Brain microvascular endothelial cell (primary cell): ENCODE results near the gene NTM.
A peak's percentile ranks its signal among the peaks of the same experiment; 100 is the strongest.

Experiments
- DNase-seq: peaks from one replicate; pipeline ENCODE4 v3.0.0-alpha.2; 2020
- H3K27ac ChIP-seq: fragments of 250-450 bp; sonication (Bioruptor Pico); 2 replicates; pipeline ENCODE4 v1.5.1; 2020; ENCODE audit warnings: mild to moderate bottlenecking, moderate library complexity
- H3K27me3 ChIP-seq: fragments of 250-450 bp; sonication (Bioruptor Pico); replicated peaks from 2 replicates; pipeline ENCODE4 v1.5.1; 2020; ENCODE audit warnings: mild to moderate bottlenecking
- H3K36me3 ChIP-seq: fragments of 250-450 bp; sonication (Bioruptor Pico); replicated peaks from 2 replicates; pipeline ENCODE4 v1.5.1; 2020; ENCODE audit warnings: mild to moderate bottlenecking
- H3K4me3 ChIP-seq: 2 replicates; pipeline ENCODE4 v1.5.1; 2011; ENCODE audit warnings: low read depth, mild to moderate bottlenecking, control low read depth, low read length, moderate library complexity
- in situ Hi-C: cut with HindIII; loops from 2 replicates; pipeline ENCODE4 v1.10.0; 2017; ENCODE audit warnings: low sequenced_read_pairs, low pct_ligation_motif_present
- TF ChIP-seq, protein P1 (sequence below): IDR thresholded peaks from 2 replicates; pipeline ENCODE4 v1.5.1; 2011; ENCODE audit warnings: low read depth, mild to moderate bottlenecking, moderate library complexity, low read length, control low read depth, inconsistent platforms; ENCODE audit errors: missing control alignments

Gene NTM

DNA sequence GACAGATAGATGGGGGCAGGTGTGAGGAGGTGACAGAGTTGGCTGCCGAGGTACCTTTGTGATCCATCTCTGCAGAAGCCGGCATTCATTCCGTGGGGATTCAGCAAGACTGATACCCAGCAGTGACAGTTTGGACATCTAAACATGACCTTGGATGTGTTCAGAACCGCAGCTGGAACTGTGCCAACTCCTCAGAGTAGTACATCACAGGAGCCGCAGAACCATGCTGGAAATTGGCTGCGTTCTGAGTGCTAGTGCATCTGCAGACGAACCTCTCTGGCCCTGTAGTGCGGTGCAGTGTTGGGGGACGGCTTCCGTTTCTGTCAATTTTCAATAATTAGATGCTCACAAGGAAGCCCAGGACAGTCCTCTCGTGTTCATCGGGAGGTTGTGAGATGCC, 772.1 kb downstream of the NTM start:
- TF ChIP-seq, protein P1, sequence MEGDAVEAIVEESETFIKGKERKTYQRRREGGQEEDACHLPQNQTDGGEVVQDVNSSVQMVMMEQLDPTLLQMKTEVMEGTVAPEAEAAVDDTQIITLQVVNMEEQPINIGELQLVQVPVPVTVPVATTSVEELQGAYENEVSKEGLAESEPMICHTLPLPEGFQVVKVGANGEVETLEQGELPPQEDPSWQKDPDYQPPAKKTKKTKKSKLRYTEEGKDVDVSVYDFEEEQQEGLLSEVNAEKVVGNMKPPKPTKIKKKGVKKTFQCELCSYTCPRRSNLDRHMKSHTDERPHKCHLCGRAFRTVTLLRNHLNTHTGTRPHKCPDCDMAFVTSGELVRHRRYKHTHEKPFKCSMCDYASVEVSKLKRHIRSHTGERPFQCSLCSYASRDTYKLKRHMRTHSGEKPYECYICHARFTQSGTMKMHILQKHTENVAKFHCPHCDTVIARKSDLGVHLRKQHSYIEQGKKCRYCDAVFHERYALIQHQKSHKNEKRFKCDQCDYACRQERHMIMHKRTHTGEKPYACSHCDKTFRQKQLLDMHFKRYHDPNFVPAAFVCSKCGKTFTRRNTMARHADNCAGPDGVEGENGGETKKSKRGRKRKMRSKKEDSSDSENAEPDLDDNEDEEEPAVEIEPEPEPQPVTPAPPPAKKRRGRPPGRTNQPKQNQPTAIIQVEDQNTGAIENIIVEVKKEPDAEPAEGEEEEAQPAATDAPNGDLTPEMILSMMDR, result no peak
- H3K4me3 ChIP-seq, result no peak overlapping the region
- H3K27ac ChIP-seq, result no peak overlapping the region
- H3K36me3 ChIP-seq, result no peaks in the 10 kb centered on the region
- no peaks in the 10 kb centered on the region for H3K27me3 ChIP-seq
- no peak for DNase-seq
- in situ Hi-C loops, result no loop called here

DNA sequence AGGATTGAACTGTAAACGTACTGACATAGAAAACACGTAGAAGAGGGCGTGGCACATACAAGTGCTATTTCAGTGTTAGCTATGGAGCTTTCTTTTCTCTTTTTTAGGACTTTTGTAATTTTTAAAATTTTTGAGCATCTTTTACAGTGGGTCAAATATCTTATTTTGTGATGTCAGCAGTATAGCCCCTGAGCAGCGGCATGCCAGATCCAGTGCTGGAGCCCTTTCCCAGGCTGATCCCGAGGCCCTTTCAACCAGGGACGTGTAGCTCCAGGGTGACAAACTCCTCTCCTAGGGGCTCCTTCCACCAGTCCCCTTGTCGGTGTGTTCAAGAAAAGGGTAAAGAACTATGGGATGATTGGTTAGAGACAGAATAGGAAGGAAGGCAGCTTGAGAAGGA, 777.0 kb downstream of the NTM start:
- Histone ChIP-seq H3K4me3 (no peak overlapping the region), H3K36me3 (no peaks in the 10 kb centered on the region), H3K27me3 (no peaks in the 10 kb centered on the region), H3K27ac (no peak overlapping the region)
- TF ChIP-seq, protein P1, result no peak
- in situ Hi-C loops, result no loop called here
- DNase-seq, result no peak

DNA sequence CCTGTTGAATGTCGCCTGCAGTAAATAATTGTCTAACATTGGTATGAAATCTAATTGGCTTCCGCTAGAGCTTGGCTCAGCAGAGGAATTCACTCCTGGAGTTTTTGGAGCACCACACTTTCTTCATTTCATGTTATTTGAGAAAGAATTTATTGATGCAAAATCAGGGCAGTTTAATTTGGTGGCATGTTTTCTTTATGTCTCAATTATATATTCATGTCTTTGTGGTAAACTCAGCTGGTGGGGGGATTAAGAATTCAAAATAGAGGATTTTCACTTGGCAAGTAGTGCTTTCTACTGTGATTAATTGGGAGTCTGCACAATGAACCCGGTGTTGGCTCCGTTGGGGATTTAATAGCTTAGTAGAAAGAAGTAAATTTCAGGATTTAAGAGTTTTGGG, 784.4 kb downstream of the NTM start:
- TF ChIP-seq, protein P1, result no peak
- H3K4me3 ChIP-seq, result no peak overlapping the region
- DNase-seq, result no peak
- no peaks in the 10 kb centered on the region for H3K27me3 ChIP-seq
- H3K27ac ChIP-seq, result no peak overlapping the region
- in situ Hi-C loops, result no loop called here
- no peaks in the 10 kb centered on the region for H3K36me3 ChIP-seq

DNA sequence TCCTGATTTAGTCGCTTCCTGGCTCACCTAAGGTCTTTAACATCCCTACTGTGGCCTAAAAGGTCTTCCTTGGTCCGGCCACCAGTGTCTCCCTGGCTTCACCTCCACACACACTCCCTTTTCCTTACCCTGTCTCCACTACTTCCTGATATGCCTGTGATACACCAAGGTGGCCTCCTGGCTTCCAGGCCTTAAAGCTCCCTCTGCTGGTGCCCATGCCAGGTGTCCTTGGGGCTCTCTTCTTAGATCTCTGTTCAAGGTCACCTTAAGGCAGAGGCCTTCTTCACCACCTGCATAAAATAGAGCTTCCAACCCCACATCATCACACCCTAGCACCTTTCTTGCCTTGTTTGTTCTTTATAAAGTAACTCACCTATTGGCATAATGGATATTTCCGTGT, 787.7 kb downstream of the NTM start:
- Histone ChIP-seq H3K36me3 (no peaks in the 10 kb centered on the region), H3K4me3 (no peak overlapping the region), H3K27ac (no peak overlapping the region), H3K27me3 (no peaks in the 10 kb centered on the region)
- TF ChIP-seq, protein P1, result peak; percentile 76
- DNase-seq, result no peak
- in situ Hi-C loops, result no loop called here

DNA sequence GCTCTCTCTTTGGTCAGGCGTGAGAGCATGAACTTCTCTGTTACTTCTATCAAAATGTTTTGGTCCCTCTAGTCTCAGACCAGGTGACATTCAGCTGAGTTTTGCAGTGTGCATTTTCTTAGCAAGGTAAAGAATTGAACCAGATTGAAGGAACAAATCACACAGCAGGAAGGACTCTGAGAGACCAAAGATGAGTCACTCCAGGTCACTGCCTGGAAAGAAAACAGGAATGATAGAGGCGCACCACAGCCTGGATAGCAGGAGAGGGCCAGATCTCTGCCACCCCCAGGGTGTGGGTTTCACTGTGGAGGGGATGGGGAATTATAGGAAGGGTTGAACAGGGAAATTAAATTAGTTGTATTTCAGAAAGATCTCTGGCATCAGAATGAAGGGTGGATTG, 788.3 kb downstream of the NTM start:
- TF ChIP-seq, protein P1, result no peak
- H3K27ac ChIP-seq, result no peak overlapping the region
- peak; percentile 45 for DNase-seq
- no peak overlapping the region for H3K4me3 ChIP-seq
- H3K27me3 ChIP-seq, result no peaks in the 10 kb centered on the region
- in situ Hi-C loops, result no loop called here
- H3K36me3 ChIP-seq, result no peaks in the 10 kb centered on the region

DNA sequence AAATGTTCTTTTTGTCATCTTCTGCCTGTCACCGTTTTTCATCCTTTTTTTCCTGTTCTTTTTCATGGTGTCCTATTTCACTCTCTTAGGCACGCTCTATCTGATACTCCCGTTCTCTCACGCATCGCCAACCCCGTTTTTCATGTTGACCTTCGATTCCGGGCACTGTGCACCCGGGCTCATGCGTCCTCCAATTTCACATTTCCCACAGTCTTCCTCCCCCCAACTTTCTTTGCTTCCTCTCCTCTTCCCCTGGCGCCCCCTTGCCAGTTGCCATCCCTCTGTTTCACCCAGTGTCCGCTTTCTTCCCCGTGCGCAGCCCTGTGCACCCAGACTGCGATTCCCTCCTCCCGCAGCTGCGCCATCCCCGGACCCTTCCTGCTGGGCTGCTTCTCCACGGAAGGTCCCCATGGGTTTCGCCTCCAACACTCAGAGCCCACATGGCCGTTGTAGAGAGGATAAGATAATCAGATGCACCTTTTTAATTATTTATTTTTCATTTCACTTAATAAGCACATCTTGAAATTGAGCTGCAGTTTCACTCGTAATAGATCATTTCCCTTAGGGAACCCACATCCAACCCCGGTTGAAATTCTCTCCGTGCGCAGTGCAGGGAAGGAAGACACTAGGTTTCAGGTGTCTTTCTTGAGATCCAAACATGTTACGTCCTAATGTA, 791.1 kb downstream of the NTM start:
- in situ Hi-C loops, result no loop called here
- DNase-seq, result no peak
- H3K4me3 ChIP-seq, result no peak overlapping the region
- no peaks in the 10 kb centered on the region for H3K27me3 ChIP-seq
- no peak overlapping the region for H3K27ac ChIP-seq
- H3K36me3 ChIP-seq, result no peaks in the 10 kb centered on the region
- TF ChIP-seq, protein P1, result no peak
